Panc1 (cell line): ENCODE data around the gene MIXL1.

ENCODE experiments used
- SIN3A ChIP-seq: IDR thresholded peaks from 2 replicates; pipeline ENCODE4 v1.6.1; 2012; ENCODE audit warnings: low read depth, mild to moderate bottlenecking, low read length, moderate library complexity, borderline replicate concordance; ENCODE audit not compliant: insufficient read depth
- TF ChIP-seq, protein P1 (sequence below): fragments of 450-650 bp; IDR thresholded peaks from 2 replicates; pipeline ENCODE4 v1.5.1; 2017; ENCODE audit warnings: mild to moderate bottlenecking
- TF ChIP-seq, protein P2 (sequence below), 2 experiments: IDR thresholded peaks; 2 replicates each; pipeline ENCODE4 v1.6.1; 2011 to 2012; ENCODE audit warnings: low read depth in 2 of 2, control low read depth in 1 of 2, low read length in 1 of 2, mild to moderate bottlenecking in 1 of 2, moderate library complexity in 1 of 2; ENCODE audit not compliant: insufficient read depth in 1 of 2

DNA sequence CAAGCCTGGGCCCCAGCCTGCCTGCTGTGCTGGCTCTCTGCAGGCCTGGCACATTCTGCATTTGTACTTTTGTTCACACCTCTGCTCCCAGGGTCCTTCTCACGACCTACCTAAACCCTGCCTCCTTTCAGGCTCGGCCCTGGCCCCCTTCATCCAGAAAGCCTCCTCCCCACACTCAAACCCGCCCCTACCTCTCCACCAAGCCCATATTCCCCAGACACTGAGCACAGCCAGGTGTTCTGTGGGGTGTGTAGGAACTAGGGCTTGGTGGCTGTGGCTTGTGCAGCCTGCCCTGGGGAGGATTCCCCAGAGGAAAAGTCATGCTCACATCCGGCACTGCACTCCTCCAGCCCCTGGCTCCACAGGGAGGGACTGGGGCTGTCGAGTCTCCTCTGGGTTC is 8.2 kb upstream of the MIXL1 start:
- TF ChIP-seq, protein P1, sequence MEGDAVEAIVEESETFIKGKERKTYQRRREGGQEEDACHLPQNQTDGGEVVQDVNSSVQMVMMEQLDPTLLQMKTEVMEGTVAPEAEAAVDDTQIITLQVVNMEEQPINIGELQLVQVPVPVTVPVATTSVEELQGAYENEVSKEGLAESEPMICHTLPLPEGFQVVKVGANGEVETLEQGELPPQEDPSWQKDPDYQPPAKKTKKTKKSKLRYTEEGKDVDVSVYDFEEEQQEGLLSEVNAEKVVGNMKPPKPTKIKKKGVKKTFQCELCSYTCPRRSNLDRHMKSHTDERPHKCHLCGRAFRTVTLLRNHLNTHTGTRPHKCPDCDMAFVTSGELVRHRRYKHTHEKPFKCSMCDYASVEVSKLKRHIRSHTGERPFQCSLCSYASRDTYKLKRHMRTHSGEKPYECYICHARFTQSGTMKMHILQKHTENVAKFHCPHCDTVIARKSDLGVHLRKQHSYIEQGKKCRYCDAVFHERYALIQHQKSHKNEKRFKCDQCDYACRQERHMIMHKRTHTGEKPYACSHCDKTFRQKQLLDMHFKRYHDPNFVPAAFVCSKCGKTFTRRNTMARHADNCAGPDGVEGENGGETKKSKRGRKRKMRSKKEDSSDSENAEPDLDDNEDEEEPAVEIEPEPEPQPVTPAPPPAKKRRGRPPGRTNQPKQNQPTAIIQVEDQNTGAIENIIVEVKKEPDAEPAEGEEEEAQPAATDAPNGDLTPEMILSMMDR, result no peak
- TF ChIP-seq SIN3A, result no peak
- TF ChIP-seq, protein P2, sequence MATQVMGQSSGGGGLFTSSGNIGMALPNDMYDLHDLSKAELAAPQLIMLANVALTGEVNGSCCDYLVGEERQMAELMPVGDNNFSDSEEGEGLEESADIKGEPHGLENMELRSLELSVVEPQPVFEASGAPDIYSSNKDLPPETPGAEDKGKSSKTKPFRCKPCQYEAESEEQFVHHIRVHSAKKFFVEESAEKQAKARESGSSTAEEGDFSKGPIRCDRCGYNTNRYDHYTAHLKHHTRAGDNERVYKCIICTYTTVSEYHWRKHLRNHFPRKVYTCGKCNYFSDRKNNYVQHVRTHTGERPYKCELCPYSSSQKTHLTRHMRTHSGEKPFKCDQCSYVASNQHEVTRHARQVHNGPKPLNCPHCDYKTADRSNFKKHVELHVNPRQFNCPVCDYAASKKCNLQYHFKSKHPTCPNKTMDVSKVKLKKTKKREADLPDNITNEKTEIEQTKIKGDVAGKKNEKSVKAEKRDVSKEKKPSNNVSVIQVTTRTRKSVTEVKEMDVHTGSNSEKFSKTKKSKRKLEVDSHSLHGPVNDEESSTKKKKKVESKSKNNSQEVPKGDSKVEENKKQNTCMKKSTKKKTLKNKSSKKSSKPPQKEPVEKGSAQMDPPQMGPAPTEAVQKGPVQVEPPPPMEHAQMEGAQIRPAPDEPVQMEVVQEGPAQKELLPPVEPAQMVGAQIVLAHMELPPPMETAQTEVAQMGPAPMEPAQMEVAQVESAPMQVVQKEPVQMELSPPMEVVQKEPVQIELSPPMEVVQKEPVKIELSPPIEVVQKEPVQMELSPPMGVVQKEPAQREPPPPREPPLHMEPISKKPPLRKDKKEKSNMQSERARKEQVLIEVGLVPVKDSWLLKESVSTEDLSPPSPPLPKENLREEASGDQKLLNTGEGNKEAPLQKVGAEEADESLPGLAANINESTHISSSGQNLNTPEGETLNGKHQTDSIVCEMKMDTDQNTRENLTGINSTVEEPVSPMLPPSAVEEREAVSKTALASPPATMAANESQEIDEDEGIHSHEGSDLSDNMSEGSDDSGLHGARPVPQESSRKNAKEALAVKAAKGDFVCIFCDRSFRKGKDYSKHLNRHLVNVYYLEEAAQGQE (IDR thresholded peaks at IDR 0.05; ENCODE audit: insufficient read depth in 1 of 2, low read depth in 2 of 2, low read length in 1 of 2), result no peak
